Medulla oblongata (tissue), 1 donor: Measurements from ENCODE around the gene FLT1.

Experiments used
- DNase-seq: peaks from one replicate; pipeline ENCODE4 v3.0.0-alpha.2; 2015; ENCODE audit errors: extremely low spot score

FLT1 gene

GRCh38 chr13:28392428-28392827 is 102.5 kb downstream of the FLT1 start:
- DNase-seq: no peak

- DNase-seq: no peak
Observed at GRCh38 chr13:28387740-28388501, 107.0 kb downstream of the FLT1 start.

- DNase-seq: no peak
Observed at GRCh38 chr13:28385362-28385761, 109.6 kb downstream of the FLT1 start.

- peak; percentile 38 for DNase-seq
Observed at GRCh38 chr13:28384789-28385188, 110.1 kb downstream of the FLT1 start.

- no peak for DNase-seq
Observed at GRCh38 chr13:28380319-28380718, 114.6 kb downstream of the FLT1 start.

GRCh38 chr13:28379371-28380083 is 115.4 kb downstream of the FLT1 start:
- no peak for DNase-seq

- no peak for DNase-seq
Observed at GRCh38 chr13:28376604-28377003, 118.3 kb downstream of the FLT1 start.

GRCh38 chr13:28375250-28375930 is 119.5 kb downstream of the FLT1 start:
- DNase-seq: no peak

- no peak for DNase-seq
Observed at GRCh38 chr13:28373810-28374209, 121.1 kb downstream of the FLT1 start.

- no peak for DNase-seq
Observed at GRCh38 chr13:28370448-28370847, 124.5 kb downstream of the FLT1 start.

- DNase-seq: no peak
Observed at GRCh38 chr13:28358708-28359107, 136.2 kb downstream of the FLT1 start.

- DNase-seq: no peak
Observed at GRCh38 chr13:28357911-28358433, 137.0 kb downstream of the FLT1 start.

GRCh38 chr13:28357247-28357825 is 137.6 kb downstream of the FLT1 start:
- no peak for DNase-seq

- peak; percentile 54 for DNase-seq
Observed at GRCh38 chr13:28356561-28357021, 138.3 kb downstream of the FLT1 start.

- no peak for DNase-seq
Observed at GRCh38 chr13:28355822-28356371, 139.0 kb downstream of the FLT1 start.

GRCh38 chr13:28355046-28355821 is 139.7 kb downstream of the FLT1 start:
- DNase-seq: no peak

GRCh38 chr13:28353679-28354078 is 141.2 kb downstream of the FLT1 start:
- DNase-seq: peak; percentile 45

- DNase-seq: no peak
Observed at GRCh38 chr13:28349907-28350654, 144.8 kb downstream of the FLT1 start.

- DNase-seq: no peak
Observed at GRCh38 chr13:28349371-28349770, 145.6 kb downstream of the FLT1 start.
